8988T (cell line): ENCODE measurements around the gene C10orf105.

Experiments used
- DNase-seq: peaks from one replicate; pipeline ENCODE4 v3.0.0; 2011

The C10orf105 gene

DNA sequence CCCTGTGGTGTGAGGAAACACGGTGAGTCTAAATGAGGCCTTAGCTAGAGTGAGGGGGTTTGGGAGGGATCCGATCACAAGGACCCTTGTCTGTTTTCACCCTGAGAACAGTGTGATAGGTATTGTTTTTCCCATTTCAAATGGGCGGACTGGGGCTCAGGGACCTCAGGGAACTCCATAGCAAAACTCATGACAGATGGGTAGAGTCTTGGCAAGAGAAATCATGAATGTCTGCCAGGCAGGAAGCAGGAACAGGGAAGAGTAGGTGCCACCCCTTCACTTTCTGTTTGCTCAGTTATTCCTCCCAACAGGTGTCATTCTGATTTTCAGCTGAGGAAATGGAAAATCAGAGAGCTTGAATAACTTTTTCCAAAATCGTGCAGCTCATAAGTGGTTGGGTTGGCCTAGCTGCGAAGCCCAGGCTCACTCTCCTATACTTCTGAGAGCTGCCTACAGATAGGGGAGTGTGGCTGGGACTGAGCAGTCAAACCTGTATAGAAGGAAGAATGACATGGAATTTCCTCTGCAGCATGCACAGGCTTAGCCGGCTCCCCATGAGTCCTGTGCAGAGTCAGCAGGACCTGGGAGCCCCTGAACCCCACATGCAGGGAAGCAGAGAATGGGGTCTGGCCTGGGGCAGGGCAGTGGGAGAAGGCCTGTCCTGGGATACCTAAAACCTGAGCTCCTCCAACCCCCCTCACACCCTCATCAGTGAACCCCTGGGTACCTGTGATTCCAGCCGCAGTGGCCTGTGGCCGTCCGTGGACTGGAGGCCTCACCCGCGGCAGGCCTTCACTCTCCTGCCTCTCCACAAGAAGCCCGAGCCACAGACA lies 17.6 kb upstream of the C10orf105 start:
- DNase-seq: no peak

DNA sequence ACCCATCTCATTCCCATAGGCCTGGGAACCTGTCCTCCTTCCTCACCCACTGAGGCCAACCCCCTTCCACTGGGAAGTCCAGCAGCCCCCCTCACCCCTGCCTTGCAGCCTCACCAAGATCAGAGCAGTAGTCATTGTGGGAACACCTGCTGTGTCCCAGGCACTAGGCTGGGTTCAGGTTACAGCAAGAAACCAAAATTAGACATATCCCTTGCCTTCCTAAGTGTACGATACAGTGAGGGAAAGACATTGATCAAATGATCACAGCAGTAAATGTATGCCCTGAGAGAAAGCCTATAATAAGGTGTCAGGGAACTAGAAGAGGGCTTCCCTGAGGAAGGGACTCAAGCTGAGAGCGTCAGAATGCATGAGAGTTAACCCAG lies 17.0 kb upstream of the C10orf105 start:
- DNase-seq: no peak

DNA sequence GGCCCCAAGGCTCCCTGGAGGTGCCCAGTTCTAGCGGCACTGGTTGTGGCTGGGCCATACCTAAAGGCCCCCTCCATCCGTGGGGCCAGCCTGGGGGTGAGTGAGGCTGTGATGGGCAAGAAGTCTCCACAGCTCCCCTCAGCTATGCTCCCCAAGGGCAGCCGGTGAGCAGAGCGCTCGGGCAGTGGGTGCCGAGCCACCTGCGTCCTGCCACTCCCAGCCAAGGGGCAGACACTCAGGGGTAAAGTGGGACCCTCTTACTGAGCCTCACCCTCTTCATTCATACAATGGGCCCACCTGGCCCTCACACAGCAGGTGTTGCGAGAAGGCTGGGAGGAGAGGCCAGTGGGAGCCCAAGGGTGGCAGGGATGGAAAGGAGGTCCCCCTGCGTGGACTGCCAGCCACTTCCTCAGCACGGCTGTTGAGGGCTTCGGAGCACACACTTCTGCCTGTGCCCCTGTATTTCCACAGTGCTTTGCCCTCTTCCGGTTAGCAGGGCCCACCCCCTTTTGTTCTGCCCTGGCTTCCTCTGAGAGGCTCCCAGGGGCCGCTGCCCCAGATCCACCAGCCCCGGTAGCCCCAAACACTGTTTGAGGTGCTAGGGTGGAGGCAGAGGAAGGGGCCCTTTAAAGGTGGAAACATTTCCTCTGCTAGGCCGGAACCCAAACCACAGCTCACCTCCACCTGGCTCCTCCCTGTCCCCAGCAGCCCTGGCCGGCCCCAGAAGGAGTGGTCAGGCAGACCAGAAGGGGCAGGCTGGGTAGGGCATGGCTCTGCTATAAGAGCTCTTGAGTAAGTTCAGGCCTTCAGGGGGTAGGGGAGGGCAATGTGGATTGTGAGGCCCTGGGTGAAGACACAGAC lies 16.4 kb upstream of the C10orf105 start:
- DNase-seq: no peak

DNA sequence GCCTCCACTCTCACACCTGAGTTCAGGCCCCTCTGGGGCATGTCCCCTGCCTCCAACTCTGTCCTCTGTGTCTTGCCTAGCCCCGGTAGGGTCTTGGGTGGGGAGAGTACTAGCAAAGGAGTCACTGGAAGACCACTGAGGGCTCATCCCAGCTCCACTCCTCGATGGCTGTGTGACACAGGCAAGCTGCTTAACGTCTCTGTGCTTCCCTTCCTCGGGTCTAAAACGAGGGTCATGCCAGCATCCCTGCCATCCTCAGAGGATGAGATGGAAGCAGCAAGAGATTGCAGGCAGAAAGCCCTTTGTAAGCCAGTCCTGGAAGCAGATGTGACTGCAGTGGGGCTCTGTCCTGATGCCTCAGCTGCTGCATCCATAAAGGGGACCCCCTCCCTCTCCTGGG lies 15.2 kb upstream of the C10orf105 start:
- DNase-seq: no peak

DNA sequence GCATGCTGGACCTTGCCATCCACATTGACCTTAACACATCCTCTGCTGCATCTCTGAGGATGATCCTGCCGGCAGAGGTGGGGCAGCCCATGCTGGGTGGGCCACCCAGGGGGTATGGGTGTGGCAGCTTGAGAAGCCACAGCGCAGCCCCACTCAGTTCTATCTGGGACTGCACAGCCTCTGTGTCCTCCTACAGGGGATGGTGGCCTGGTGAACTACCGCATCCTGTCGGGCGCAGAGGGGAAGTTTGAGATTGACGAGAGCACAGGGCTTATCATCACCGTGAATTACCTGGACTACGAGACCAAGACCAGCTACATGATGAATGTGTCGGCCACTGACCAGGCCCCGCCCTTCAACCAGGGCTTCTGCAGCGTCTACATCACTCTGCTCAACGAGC lies 12.2 kb upstream of the C10orf105 start:
- DNase-seq: no peak

DNA sequence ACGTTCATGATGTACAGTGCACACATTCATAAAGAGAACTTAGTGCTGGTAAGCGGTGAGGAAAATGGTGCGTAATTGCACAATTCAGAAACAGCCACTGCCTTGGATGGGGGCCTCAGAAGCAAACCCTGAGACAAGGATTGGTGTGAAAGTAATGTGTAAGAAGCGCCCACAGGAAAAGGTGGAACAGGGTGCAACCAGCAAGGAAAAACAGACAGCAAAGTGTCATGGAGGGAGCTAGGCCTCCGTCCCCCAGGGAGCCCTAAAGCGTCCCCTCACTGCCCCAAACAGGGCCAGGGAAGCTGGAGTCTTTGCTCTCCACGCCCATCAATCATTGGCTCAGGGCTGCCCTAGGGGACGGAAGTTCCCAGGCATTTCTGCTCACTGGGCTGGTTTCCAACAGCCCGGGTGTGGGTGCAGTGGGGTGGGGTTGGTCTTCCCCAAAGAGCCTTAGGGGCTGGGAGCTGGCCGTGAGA lies 9.6 kb upstream of the C10orf105 start:
- DNase-seq: no peak

DNA sequence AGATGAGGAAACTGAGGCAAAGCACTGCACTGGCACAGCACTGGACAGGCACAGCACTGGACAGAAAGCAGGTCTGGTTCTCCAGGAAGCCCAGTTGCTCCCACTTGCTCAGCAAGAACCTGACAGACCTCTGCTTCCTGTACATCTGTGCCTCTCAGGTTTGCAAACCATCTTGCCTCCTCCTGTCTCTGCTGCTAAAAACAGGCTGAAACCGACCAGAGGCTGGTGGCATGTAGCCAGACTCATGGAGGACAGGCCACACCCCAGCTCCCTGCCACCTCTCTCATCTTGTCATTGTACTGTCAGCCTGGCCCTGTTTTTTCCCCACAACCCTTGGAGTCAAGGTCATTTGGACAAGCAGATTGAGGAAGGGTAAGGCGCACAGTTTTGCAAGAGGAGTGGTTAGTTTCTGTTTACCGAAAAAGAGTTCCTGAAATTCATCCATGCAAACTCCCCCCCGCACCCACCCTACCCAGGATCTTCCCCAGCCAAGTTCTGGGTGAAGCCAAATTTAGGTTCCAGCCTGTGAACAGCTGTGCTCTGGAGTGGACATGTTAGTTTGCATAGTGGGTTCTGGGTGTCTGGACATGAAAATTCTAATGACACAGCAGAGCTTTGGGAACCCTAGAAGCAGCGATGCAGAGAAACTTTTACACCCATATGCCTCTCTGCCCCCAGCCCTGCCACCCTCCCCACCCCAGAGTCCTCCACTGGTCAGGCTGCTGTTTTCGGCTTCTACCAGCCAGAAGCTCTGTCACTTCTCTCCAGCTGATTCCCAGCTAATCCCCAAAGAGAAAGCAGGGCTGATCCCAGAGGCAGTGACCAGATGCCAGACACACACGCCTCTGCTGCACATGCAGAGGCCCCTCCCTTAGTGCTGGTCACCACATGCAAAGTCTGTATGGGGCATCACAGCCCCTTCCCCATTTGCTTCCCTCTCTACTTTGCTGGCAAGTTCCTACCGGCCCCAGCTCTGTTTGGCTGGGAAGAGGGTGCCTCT lies 8.5 kb upstream of the C10orf105 start:
- DNase-seq: no peak

DNA sequence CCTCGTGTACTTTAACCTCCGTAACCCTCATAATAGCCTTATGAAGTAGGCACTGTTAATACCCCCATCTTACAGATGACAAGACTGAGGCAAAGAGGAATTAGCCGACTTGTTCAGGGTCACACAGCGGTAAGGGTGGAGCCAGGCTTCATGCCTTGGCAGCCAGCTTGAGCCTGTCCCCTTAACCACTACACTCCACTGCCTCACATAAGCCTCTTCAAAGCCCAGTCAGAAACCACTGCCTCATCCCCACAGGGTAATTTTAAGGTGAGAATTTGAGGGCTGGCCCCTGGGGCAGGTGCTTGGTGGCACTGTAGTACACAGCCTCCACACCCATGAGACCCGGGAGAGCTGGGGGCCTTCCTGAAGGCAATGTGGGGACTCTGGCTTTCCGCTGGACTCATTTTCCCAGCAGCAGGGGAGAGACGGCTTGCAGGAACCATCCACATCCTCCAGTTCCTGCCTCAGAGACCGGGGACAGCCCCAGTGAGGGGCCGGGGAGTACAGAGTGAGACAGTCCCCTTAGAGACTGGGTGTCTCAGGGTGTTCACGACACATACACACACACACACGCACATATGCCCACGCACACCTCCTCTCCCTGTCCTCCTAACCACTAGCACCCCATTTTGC lies 7.6 kb upstream of the C10orf105 start:
- no peak for DNase-seq

DNA sequence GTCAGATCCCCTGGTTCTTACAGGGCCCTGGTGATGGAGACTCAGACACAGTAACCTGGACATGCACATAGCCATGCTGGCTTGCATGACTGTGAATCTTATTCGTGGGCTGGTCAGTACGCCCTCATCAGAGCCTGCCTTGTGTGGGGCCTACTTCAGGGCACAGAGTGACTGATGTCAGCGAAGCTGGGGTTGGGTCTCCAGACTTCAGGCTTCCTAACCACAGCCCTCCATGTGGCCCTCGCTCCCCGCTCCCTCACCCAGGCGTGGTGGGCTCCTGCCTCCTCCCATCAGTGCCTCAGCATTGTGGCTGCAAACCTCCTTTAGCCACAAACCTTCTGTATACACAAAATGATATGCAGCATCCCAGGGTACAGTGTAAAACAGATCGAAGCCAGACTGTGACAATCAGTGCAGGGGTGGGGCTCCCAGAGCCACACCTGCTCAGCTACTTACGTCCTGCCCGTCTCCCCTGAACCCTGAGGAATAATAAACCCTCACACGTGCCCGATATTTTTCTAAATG lies 7.1 kb upstream of the C10orf105 start:
- no peak for DNase-seq

DNA sequence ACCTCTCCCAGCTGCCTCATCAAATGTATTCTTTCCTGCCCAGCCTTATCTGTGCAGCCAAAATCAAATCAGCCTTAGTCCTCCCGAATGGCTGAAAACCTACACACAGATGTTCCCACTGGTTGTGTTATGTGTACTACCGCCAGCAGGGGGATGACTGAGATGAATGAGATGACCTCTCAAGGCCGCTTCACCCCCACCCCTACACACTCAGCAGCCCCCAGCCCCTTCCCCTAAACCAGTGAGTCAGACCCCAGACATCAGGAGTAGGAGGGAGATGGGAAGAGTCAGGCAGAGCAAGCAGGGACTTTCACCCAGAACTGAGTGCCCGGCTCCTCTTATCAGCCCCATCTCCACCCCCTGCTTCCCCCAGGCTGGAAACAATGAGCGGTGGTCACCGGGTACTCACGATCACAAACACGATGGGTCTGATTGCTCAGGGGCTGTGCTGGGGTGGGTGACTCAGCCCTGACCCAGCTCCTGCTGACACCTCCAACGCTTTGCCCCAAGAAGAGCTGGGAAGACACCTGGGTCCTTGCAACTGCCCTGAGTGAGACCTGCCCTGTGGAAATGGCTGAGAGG lies 6.5 kb upstream of the C10orf105 start:
- peak; percentile 60 for DNase-seq

DNA sequence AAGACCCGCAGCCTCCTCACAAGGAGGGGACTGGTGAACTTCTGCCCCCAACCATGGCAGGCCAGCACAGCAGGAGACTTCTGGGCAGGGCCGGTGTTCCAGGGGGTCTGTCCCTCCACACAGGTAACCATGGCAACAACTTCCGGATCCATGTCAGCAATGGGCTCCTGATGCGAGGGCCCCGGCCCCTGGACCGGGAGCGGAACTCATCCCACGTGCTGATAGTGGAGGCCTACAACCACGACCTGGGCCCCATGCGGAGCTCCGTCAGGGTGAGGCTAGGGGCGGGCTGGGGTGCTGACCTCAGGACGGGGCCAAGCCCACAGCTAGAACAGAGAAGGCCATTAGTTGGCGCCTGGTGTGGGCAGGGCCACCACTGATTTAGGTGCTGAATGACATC lies 5.7 kb upstream of the C10orf105 start:
- DNase-seq: no peak

DNA sequence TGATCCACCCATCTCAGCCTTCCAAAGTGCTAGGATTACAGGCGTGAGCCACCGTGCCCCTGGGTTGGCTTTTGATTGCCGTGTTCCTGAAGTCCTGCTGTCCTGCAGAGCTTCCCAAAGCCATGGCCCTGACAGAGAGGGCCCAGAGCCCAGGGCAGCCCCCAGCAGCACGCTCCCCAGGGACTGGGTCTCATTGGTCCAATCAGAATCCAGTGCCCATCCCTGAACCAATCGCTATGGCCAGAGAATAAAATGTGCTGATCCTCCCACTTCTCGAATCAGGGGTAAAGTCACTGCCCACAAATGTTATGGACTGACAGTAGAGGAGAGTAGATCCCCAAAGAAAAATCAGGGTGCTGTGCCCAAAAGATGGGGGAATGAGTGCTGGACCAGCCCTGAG lies 5.0 kb upstream of the C10orf105 start:
- DNase-seq: no peak

DNA sequence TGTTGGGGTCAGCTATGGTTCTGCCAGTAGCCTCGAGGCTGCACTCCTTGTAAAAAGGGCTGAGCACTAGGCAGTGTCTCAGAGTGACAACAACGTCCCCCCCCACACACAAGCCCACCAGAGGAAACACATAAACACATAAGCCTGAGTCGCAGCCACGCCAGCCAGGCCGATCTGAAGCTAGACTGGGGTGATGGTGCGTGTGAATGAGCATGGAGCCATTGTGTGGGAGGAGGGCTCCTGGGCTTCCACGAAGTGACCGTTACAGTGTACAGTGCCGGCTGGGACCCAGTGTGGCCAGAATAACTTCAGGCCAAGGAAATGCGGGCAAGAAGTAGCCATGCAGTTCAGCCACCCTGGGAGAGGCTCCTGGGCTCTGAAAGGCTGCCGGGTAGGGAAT lies 3.7 kb upstream of the C10orf105 start:
- DNase-seq: no peak

DNA sequence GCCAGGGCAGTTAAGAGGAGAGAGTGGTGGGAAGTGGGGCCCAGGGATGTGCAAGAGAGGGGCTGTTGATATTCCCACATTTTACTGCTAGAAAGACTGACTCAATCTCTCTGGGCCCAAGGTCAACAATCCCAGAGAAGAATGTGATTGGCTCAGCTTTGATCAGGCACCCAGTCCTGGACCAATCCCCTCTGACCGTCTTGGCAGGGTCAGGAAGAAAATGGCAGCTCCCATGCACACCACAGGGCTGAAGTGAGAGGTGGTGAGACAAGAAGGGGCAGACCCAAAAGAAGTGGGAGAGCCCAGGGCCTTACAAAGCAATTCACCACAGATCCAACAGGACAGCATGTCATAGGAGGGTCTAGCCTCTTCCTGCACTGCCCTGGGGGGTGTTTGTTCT lies 3.3 kb upstream of the C10orf105 start:
- no peak for DNase-seq

DNA sequence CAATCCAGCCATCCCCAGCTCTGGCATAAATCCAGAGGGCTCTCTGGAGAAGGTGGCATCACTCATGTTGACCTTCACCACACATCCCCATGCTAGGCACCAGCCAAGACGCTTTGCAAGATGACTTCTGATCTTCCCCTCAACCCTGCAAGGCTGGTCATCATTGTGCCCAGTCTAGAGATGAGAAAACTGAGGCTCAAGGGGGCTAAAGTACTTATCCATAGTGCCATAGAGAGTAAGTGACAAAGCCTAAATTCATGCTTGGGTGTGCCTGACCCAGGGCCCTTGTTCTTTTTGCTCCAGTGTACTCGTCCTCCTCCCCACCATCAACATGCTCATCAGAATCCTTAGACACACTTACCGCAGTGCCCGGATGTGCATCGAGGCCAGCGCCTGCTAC lies 1.7 kb upstream of the C10orf105 start:
- no peak for DNase-seq

DNA sequence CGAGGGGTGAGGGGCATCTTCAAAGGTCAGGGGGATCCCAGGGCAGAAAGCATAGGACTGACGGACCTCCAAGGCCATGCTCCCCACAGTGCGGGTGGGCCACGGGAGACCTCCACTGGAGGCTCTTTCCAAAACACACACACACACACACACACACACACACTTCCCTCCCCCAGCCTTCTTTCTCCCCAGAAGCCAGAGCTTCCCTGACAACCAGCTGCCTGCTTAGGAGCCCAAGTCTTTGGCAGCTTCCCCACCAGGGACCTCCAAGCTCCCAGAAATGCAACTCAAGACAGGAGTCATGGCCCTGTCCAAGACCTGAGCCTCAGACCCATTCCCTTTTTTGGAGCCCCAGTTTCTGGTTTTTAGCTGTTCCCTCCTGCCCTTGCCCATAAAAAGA lies 710 bp upstream of the C10orf105 start:
- DNase-seq: no peak

DNA sequence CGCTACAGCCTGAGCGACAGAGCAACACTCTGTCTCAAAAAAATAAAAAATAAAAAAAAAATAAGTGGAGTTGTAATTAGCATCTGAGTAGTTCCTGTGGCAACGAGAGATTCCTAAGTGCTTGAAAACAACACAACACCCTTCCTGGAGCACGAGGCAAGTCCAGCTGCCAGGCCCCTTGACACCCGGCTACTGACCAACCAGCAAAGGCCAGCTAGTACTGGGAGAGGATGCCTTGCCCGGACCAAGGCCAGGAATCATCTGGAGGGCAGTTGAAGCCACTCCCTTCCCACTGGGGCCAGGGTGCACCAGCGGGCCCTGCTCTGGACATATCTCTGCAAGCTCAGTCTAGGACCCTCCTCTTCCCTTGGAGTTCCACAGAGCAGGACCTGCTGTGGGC lies 536 bp downstream of the C10orf105 start:
- no peak for DNase-seq

DNA sequence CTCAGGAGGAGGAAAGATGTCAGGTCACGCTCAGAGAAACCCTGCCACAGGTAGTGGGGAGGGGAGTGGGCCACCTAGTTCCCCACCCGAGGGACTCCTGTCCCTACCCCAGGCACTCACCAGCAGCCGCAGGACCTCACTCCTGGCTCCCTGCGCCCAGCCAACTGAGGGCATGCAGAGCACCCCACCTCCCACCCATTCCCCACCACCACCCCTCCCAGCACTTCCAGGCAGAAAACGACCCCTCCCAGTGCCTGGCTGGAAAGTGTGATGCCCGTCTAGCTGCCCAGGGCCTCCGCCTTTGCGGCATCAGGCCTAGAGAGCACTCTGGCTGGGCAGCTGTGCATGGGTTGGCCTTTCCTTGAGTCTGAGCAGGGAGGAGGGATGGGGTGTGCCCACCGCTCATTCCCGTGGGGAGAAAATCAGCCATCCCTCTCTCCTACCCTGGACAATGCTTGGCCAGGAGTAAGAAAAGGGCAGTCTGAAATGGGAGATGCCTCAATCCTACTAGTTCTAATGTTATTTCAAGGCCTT lies 1.3 kb downstream of the C10orf105 start:
- DNase-seq: no peak

DNA sequence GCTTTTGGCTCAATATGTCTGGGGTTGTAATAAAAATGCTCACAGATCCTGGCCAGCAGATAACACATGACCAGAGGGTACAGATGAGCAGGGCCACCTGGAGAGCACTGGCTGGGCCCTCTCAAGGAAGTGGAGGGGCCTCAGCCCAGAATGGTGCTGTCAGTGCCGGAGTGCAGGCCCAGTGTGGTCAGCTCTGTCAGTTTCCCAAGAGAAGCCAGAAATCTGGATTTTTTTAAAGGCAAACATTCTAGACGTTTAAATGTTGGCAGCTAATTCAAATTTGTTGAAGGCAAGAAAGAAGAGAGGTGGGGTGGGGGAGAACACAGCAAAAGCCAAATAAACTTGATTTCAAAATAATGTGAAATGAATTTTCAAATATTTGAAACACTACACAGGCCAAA lies 2.0 kb downstream of the C10orf105 start:
- DNase-seq: no peak

DNA sequence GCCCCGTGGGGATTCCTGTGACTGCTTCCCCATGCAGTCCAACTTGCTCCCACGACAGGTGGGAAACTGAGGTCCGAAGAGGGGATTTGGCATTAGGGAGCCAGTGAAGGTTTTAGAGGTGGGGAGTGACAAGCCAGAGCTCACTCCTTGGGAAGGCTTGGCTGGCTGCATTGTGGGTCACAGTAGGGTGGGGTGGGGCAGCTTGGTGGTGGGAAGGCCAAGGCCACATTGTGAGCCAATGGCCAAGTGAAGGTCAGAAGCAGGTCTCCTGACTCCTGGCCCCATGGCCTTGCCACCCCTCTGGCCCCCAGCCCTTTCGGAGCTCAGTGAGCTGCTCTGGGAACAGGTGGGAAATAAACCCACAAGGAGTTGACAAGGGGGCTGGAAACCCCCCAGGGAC lies 2.5 kb downstream of the C10orf105 start:
- DNase-seq: no peak

DNA sequence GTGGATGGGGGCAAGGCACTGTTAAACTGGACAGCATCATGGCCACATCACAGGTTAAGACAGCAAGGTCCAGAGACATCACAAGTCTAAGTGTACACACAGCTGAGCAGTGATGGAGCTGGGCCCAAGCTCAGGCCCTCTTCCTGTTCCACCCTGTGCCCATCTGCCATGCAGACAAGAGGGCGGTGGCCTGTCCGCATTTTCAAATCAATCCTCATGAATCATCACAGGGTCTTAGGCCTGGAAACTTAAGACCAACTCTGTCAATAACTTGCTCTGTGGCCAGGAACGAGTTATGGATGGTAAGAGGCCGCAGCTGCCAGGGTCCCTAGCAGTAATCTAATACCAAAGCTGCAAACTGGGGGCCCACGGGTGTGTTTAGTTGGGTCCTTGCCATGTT lies 3.2 kb downstream of the C10orf105 start:
- no peak for DNase-seq

DNA sequence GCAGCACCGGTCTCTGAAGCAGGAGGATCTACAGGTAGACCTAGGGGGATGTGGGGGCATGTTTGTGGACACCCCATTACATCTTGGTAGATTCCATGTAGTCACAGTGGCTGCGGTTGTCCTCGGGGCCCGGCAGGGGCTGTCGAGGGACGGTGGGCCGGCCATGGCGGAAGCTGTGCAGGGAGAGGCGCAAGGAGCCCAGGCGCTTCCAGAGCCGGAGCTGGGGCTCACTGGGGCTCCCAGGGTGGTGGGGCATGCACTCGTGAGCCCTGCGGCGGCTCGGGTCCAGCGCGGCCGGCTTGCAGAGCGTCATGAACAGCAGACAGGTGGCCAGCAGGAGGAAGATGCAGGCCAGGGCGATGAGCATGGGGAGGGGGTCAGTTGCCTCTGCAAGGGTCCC lies 3.7 kb downstream of the C10orf105 start:
- no peak for DNase-seq
